Measurements from ENCODE around the gene FAM163B.
"Not testable (repeated sequence)": the region's sequence is repeated elsewhere in the genome, so short reads cannot be mapped to it uniquely, and the experiment has no call there.

Gene FAM163B

GRCh38 chr9:133639613-133640012, 30.4 kb upstream of the FAM163B start:
- no peak for DNase-seq

GRCh38 chr9:133638711-133639110, 29.5 kb upstream of the FAM163B start:
- DNase-seq = no peak

GRCh38 chr9:133638076-133638475, 28.9 kb upstream of the FAM163B start:
- DNase-seq = no peak

GRCh38 chr9:133637451-133638055, 28.4 kb upstream of the FAM163B start:
- DNase-seq = no peak

- no peak for DNase-seq
These were observed 27.7 kb upstream of the FAM163B start for GRCh38 chr9:133636902-133637301.

GRCh38 chr9:133635533-133636531, 26.6 kb upstream of the FAM163B start, which contains the start of gene DBH:
Gene DBH (plus strand): TSS chr9:133636363. CDS start chr9:133636372, 9 bp downstream.
- DNase-seq = no peak

- DNase-seq = no peak
These were observed 25.9 kb upstream of the FAM163B start for GRCh38 chr9:133635098-133635497.

GRCh38 chr9:133634081-133634691, 25.0 kb upstream of the FAM163B start:
- peak; percentile 72 for DNase-seq

- no peak for DNase-seq
These were observed 24.5 kb upstream of the FAM163B start for GRCh38 chr9:133633681-133634080.

GRCh38 chr9:133632806-133633680, 23.9 kb upstream of the FAM163B start:
- DNase-seq = peak; percentile 78

GRCh38 chr9:133631111-133631510, 21.9 kb upstream of the FAM163B start:
- DNase-seq = no peak

- DNase-seq = no peak
These were observed 20.3 kb upstream of the FAM163B start for GRCh38 chr9:133629221-133630110.

- DNase-seq = no peak
These were observed 19.6 kb upstream of the FAM163B start for GRCh38 chr9:133628766-133629165.

GRCh38 chr9:133627341-133627740, 18.2 kb upstream of the FAM163B start:
- DNase-seq = no peak

GRCh38 chr9:133626008-133626407, 16.8 kb upstream of the FAM163B start:
- not testable (repeated sequence) for DNase-seq

GRCh38 chr9:133622555-133622954, 13.4 kb upstream of the FAM163B start:
- DNase-seq = no peak

GRCh38 chr9:133621725-133622267, 12.6 kb upstream of the FAM163B start:
- peak; percentile 36 for DNase-seq

GRCh38 chr9:133619791-133620190, 10.6 kb upstream of the FAM163B start:
- no peak for DNase-seq

GRCh38 chr9:133618726-133619125, 9.5 kb upstream of the FAM163B start:
- DNase-seq = no peak

- DNase-seq = no peak
These were observed 7.6 kb upstream of the FAM163B start for GRCh38 chr9:133616643-133617405.
